Left kidney (tissue), 2 donors: ENCODE results near the gene PLXNA1. TPM values are rescaled to one million over a fixed set of nuclear protein-coding genes. Genes with fewer than 3 reads are reported as not detected.

ENCODE experiments used
- DNase-seq: peaks from one replicate; pipeline ENCODE4 v3.0.0-alpha.2; 2013
- polyA plus RNA-seq: library from polyadenylated mRNA; unstranded; fragments of 120-200 nt; gene quantifications from one replicate; pipeline ENCODE4 v1.2.1, GENCODE V29; 2013; ENCODE audit not compliant: insufficient read length

The PLXNA1 gene
- polyA plus RNA-seq, 1 donor: 29.9 TPM

DNA sequence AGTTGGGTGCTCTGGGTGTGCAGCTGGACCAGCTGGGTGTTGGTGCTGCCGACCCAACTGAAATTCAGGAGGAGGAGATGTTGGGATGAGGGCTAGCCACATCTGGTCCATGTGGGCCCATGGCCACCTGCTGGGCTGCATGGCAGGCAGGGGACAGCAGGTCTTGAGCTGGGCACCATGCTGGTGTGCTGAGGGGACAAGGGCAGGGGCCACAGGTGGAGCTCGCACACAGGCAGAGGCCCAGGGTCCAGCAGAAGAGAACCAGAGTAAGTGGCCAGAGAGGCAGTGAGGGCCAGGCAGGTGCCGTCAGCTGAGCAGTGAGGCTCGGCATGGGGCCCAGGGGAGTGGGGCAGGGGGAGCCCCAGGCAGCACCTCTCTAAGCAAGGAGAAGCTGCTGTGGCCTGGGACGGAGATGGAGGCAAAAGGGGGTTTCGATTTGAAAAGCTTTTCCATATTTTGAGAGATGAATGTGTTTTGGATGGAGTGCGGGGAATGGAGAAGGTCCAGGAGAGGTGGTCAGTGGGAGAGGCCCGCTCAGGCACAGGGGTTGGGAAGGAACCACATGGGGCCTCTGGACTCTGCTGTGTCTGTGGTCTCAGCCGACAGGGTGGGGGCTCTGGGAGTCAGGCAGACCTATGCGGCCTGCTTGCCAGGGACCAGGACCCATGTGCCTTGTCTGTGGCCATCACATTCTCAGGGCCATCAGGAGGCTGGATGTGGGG, 30.5 kb upstream of the PLXNA1 start:
- no peak for DNase-seq

DNA sequence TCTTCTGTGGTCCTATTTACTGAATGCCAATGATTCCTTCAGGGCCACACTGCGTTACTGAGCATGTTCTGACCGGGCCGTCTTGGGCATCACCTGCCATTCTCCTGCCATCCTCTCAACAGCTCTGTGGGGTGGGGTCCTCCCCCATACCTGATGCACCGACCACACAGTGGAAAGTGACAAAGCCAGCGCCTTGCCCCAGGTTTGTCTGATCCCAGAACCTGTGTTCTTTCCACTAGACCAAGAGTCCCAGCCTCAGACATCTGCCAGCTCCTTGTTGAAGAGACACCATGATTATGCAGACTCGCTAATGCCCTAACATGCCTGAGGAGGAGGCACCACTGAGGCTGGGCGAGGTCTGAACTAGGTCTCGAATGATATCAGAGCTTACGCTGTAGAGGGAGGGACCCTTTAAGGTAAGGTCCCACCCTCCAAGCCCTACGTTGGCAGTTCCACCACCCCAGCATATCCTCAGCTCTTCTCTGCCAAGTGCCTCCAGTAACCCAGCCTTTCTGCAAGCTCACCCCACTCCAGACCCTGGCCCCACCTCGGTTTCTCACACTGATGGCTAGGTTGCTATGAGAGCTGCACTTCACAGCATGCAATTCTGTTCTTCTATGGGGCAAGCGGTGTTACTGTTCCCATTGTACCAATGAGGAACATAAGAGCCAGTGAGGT, 29.8 kb upstream of the PLXNA1 start:
- no peak for DNase-seq

DNA sequence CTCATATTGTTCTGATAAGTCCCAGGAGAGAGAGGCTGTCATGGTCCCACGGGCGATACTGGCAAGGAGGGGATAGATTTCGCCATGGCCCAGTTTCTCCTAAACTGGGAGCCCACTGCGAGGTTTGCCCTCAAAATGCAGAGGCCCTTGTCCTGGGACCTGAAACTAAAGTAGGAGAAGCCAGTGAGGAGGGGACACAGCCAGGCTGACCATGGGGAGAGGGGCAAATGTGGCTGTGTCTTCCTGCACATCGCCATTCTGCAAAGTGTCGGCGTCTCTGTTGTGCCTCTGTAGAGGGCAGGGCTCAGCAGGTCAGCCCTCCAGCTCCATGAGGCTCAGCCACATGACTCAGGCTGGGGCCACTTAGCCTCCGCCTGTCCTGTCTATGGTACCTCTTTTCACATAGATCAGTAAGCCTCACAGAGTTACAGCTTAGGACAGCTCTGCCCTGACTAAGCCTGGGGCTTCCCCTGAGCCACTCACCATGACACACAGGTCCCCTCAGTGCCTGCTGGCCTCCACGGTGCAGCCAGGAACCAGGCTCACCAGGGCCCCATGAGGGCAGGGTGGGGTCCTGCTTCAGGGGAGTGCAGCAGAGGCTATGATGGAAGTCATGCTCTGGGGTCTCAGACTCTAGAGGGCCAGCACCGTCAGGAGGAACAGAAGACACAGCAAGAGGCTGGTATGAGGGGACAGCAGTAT, 28.6 kb upstream of the PLXNA1 start:
- no peak for DNase-seq

DNA sequence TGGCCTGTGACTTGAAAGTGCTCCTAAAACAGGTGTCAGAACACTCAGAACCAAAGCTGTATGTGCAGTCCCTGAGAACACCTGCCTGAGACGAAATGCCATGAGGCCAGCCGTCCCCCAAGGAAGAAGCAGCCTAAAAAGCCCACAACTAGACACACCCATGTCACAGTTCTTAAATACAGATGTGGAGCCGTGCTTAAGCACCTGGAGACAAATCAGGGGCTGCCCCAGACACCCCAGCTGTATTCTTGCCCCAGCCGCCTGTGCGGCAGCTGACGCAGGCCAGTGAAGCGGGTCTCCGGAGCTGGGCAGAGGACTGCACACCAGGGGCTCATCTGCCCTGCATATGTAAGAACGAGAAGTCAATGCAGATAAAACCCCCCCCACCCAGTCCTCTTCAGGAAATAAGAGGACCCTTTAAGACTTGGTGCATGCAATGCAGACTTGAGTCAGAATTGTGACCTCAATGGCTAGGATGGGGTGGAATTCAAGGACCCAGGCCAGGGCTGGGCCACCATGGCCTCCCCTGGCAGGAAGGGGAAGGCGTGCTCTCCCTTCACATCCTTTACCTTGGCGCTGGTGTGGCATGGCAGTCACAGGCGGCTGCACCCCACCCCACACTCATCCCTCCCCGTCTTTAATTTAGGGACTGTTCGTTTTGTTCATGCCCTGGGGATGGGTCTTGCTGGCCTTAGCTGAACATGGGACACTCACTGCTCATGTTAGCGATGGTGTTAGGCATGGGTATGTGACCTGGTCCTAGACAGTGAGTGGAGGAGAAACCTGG, 27.7 kb upstream of the PLXNA1 start:
- DNase-seq: no peak

DNA sequence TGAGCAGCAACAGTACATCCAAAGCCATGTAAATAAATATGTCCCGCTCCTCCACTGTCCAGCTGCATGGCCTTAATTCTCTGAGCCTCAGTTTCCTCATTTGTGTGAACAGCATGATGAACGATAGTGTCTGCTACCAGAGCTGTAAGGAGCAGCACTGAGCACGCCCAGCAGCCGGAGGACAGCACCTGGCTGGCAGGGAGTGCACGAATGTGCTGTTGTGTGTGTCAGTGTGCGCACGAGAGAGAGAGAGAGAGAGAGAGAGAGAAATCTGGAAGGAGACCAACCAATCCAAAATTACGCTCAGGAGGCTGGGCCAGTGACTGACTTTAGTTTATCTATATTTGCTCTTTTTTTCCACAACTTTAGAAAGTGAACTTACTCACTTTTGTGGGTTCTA, 26.6 kb upstream of the PLXNA1 start:
- DNase-seq: no peak

DNA sequence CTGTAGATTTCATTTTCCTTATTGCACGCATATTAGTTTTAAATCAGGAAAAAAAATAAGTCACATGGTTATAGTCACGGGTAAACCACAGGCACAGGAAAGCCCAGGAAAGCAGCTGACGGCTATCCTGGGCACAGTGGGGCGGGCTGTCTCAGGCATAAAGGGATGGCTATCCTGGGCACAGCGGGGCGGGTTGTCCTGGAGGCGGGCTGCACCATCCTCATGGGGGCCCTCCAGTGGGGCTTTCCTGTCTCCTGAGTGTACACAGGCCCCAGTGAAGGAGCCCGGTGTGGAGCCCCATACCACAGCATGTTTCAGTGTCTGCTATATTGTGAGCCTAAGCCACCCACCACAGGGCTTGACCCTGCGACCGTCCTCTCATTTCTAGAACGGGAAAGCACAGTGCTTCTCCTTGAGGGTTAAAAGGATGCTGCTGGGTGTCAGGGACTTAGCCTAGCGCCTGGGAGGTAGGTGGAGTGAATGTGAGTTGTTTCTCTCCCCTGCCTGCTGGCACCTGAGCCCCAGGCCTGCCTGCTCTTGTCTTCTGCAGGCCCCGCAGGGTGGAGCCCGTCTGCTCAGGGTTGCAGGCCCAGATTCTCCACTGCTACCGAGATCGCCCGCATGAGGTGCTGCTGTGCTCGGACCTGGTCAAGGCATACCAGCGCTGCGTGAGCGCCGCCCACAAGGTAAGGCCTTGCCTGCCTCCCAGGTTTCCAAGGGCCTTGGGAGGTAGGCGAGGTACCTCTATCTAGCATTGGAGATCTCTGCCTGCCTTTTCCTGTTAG, 25.9 kb upstream of the PLXNA1 start:
- DNase-seq: no peak

DNA sequence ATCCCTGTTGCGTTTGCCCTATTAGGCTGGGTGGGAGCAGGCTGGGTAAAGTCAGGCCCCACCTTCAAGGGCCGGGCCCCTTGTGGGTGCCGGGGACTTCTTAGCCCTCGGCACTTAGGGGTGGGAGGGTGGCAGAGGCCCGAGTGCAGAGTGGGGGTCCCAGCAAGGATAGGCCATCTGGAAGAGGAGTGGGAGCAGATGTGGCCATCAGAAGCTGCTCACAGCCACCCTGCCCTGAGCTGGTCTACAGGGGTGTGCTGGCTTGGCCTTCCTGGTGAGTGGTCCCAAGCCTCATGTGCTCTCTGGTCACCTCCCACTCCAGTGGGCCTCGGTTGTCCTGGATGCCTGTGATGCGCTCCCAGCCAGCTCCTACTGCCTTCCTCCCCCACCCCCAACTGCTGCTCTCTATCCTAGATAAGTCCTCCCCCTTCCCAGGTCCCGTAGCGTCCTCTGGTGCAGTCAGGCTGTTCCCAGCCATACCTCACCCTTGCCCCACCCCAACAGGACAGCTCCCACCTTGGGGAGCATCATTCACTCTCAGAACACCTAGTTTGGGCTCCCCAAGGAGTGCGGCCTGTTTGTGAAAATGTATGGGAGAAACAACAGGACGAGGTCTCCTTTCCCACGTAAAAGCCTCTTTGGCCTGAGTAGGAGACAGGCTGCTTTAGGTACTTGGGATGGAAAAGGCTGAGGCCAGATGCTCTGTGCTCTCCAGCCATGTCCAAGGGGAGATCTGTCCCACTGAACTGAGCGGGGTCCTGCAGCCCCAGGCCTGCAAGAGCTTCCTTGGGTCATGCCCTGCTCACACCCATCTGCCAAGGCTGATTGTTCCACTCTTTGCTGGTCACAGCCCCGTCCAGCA, 24.9 kb upstream of the PLXNA1 start:
- DNase-seq: no peak

DNA sequence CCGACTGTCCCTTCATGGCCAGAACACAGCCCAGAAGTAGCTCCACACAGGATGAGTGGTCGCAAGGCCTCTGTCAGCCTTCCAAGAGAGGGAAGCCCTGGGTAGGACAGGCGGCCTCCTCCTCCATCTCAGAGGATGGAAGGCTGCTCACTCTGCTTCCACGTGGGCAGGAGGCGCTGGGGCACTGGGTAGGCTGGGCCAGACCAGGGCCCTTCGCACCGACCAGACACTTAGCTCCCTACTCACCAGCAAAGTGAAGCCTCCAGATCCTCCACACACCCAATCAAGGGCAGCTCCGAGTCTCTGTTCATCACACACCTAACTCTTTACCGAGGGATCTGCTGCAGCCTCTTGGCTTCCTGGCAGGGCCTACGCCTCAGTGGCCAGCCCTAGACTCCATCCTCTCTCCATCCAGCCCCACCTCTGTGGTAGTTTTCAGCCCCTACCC, 24.3 kb upstream of the PLXNA1 start:
- no peak for DNase-seq

DNA sequence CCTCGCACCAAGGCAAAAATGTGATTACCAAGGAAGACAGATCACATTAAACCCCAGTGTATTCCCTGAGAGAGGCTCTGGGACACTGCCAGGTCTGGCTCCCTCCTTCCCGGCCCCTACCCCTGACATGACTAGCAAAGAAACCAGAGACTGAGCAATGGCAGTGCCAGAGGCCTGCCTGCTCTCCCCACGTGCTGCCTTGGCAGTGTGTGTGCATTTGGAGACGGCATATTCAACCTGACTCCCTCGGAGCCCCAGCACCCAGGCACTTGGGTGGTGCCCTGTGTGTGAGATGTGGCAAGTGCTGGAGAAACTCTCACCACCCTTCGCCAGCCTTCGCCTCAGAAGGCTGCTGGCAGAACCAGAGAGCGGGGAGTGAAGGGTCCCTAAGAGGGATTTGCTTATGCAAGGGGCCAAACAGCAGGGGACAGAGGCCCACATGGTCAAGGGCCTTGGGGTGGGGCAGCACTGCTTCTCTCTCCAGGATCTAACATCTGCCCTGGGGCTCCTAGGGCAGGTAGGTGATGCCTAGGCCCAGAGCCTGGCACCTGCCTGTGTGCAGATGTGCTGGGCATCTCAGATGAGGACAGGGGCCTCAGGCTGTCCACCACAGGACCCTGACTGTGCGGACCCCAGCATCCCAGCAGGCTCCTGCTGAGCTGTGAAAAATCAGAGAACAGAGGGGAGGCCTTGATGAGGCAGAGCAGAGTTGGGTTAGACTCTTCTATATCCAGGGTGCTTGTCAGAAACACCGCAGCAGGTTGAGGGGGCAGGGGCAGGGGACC, 23.6 kb upstream of the PLXNA1 start:
- no peak for DNase-seq

DNA sequence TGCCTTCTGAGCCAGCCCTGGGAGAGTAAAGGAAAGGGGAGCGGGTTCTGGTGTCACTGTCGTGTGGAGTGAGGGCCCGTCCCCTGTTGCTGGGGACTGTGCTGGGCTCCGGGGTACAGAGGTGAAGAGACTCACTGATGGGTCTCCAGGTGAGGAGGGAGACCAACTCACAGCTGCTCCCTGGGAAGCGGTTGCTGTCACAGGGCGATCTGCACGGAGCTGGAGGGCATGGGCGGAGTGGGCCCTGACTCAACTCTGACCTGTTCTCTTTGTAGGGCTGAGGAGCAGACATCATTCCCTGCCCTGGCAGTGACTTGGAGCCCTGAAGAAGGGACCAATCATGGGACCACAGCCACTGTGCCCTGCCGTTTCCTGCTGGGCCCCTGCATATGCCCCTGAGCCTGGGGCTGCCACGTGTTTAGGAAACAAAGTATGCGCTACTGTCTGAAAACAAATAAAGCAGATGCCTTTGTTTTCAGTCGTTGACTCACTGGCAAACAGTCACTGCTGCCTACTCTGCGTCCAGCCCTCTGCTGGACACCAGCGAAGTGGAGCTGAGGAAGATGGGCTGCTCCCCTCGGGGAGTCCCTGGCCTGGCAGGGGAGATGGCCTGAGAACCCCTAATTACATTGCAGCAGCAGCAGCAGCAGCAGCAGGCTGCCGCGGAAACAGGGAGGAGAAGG, 22.9 kb upstream of the PLXNA1 start:
- DNase-seq: no peak

DNA sequence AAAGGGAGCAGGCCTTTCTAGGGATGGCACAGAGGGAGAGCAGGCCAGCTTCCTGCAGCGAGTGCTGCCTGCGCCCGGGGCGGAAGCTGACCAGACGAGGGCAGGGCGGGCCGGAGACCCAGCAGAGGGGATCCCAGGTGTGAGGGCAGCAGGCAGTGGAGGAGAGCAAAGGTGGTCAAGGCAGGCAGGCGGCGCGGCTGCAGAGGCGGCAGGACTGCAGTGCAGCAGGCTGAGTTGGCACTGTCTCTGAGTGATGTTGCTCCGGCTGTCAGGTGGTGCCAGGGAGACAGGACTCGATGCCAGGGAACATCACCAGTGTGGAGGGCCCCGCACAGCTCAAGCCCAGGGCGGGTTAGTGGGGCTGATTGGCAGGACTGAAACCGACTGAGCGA, 22.3 kb upstream of the PLXNA1 start:
- DNase-seq: no peak

DNA sequence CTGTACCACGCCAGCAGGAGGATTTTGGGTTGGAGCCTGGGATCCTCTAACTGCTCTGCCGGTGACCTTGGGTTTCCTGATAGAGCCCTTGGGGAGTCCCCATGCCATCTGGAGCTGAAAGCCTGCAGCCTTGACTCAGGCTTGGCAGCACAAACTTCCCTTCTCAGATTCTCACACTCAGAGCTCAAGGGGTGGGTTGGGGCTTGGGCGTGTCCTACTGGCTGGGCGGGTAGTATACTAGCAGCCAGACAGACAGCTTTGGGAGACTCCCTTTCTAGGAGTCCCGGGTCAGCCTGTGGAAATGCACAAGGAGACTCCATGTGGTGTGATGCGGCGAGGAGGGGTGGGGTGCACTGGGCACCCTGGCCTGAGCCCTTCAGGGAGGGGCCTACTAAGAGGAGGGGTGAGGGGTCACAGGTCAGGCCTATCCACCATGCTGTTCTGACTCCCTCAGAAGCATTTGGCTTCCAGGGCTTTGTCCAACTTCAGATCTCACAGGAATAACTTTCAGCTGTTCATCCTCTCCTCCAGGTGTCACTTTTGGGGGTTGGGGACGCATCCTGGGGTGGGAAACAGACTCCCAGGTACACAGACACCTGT, 21.6 kb upstream of the PLXNA1 start:
- no peak for DNase-seq

DNA sequence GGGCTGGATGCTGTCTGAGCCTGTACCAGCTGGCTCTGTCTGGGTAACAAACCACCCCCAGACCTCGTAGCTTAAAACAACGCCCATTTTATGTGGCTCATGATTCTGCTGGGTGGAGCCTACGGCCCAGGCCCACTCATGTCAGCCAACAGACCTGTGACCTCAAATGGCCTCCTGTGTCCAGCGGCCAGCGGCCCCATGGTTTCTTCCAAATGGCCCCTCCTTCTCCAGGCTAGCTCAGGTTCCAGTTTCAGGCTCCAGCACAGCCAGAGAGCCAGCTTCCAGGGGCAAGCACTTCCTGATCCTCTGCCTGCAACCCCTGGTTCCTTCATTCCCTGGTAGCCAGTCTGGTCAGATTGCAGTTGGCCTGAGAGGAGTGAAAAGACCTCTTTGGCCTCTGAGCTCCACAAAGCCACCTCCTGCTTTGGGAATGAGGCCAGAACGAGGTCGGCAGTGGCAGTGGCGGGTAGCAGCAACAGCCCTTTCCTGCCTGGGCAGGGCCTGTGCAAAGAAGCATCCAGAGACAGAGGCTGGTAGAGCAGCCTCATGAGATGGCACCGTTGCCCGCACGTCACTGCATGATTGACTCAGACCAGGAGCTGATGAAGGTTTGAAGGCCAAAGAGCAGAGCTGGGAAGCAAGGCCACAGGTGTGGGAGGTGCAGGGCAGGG, 21.0 kb upstream of the PLXNA1 start:
- no peak for DNase-seq

DNA sequence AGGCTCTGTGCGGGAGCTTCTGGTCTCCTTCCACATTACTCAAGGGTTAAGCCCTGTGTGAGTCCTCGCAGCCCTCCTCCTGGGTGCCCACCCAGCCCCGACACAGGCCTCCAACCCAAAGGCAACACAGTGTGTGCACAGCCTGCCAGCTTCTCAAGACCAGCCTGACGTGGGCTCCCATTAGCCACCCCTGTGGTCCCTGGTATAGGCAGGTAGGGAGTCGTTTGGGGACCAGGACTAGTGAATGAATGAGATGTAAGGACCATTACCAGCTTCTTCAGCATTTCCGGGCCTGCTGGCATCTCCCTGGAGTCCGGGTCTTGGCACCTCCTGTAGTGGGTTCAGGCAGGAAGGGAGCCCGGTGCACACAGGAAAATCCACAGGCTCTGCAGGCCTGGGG, 20.2 kb upstream of the PLXNA1 start:
- DNase-seq: no peak

DNA sequence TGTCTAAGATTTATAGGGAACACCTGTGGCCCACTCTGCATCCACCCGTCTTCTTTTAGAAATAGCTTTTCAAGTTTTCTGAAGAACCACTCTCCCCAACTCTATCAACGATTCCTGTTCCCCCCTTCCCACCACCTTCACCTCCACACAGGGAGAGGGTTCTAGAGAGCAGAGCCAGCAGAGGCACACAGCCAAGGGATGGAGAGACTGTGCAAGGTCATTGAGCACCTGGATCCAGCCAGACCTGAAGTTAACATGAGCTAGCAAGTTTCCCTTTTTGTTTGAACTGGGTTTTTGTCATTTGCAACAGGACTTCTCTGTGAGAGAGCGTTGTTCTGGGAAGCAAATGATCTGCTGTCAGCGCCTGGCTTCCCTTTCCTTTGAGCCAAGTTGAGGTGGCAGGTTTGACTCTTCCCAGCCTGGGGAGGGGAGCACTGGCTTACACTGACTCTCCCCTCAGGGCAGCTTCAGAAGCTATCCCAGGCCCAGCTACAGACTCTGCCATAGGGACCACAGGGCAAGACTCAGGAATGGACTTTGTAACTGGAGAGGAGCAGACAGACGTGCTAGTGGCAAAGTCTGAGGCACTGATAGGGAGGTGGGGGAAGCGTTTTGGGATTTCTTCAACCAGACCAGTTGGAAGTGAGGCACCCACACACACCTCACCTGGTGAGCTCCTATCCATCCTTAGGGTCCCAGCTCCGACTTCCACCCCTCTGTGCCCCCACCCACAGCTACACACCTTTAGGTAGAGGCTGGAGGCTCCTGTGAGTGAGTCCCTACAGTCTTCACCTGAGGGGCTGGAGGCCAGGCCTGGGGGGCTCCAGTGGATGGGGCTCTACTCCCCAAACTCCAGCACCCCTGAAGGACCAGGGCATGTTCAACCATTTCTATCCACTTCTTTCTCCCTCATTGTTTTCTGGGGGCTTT, 19.4 kb upstream of the PLXNA1 start:
- no peak for DNase-seq

DNA sequence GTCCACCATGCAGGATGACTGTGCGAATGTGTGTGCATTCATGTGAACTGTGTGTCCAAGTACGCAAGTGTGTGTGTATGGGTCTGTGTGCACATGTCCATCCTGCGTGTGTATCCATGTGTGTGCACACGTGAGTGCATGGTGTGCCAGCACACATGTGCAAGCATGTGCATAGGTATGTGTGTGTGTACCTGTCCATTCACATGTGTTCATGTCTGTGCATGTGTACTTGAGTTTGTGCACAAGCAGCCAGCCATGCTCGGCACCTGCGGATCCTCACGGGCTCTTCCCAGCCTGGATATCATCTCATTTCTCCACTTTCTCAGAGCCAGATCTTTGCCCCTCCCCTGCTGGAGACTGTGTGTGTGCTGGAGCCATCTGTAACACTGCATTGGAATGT, 18.7 kb upstream of the PLXNA1 start:
- DNase-seq: no peak

DNA sequence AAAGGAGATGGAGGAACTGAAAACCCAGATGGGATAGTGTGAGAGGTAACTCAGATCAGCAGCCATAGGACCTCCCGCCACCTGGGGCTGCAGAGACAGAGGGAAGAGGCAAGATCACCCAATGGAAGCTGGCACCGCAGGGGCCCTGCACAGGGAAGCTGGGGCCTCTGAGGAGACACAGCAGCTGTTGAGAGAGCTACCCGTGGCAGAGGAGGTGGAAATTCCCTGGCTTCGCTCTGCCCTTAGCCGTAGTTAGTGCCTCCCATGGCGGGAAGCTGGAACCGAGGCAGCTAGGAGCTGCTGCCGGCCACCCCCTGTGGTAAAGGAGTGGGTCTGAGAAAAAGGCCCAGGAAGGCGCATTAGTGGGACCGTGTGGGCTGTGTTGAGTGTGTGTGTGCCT, 18.0 kb upstream of the PLXNA1 start:
- DNase-seq: no peak
